Ishikawa (cell line): Measurements from ENCODE around the gene RRAS2.

Experiments
- CEBPB ChIP-seq: IDR thresholded peaks from 2 replicates; pipeline ENCODE4 v1.6.1; 2012
- CREB1 ChIP-seq: IDR thresholded peaks from 2 replicates; pipeline ENCODE4 v1.6.1; 2012; ENCODE audit warnings: low read depth
- EGR1 ChIP-seq: IDR thresholded peaks from 2 replicates; pipeline ENCODE4 v1.6.1; 2012
- EP300 ChIP-seq: IDR thresholded peaks from 2 replicates; pipeline ENCODE4 v1.6.1; 2012; ENCODE audit warnings: borderline replicate concordance
- FOXM1 ChIP-seq: IDR thresholded peaks from 2 replicates; pipeline ENCODE4 v1.6.1; 2012; ENCODE audit warnings: low read depth, borderline replicate concordance
- NFIC ChIP-seq: IDR thresholded peaks from 2 replicates; pipeline ENCODE4 v1.6.1; 2012
- RAD21 ChIP-seq: IDR thresholded peaks from 2 replicates; pipeline ENCODE4 v1.6.1; 2012; ENCODE audit warnings: low read depth
- TAF1 ChIP-seq: IDR thresholded peaks from 2 replicates; pipeline ENCODE4 v1.6.1; 2012; ENCODE audit warnings: low read depth, mild to moderate bottlenecking
- TCF12 ChIP-seq: IDR thresholded peaks from 2 replicates; pipeline ENCODE4 v1.6.1; 2012; ENCODE audit warnings: low read depth
- TEAD4 ChIP-seq: IDR thresholded peaks from 2 replicates; pipeline ENCODE4 v1.6.1; 2012
- YY1 ChIP-seq: IDR thresholded peaks from 2 replicates; pipeline ENCODE4 v1.6.1; 2012; ENCODE audit warnings: low read depth
- ZBTB7A ChIP-seq: IDR thresholded peaks from 2 replicates; pipeline ENCODE4 v1.6.1; 2012; ENCODE audit warnings: low read depth
- TF ChIP-seq, protein P1 (sequence below): IDR thresholded peaks from 2 replicates; pipeline ENCODE4 v1.6.1; 2012
- TF ChIP-seq, protein P2 (sequence below): IDR thresholded peaks from 2 replicates; pipeline ENCODE4 v1.6.1; 2012; ENCODE audit warnings: low read depth, mild to moderate bottlenecking
- TF ChIP-seq, protein P3 (sequence below): IDR thresholded peaks from 2 replicates; pipeline ENCODE4 v1.6.1; 2012

The RRAS2 gene

DNA sequence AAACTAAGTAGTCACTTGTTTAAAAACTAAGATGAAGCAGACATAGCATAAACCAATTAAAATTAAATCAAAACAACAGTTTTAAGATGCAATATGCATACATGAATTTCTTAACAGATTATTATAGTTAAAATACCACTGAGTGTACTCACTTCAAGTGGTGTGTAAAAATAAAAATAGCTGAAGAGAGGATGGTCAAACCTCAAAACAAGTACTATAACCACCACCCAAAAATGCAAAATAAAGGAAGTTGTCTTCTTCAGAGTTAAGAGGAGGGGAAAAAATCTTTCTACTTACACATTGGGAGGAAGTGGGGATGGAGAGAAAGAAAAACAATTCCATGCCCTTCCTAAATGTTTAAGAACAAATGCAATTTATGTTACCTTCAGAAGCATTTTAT is 31.9 kb downstream of the RRAS2 start:
- TF ChIP-seq TAF1 (no peak), CEBPB (no peak), YY1 (no peak), TEAD4 (no peak), EP300 (no peak), NFIC (no peak), FOXM1 (no peak), EGR1 (no peak), CREB1 (no peak), TCF12 (no peak), ZBTB7A (no peak), RAD21 (no peak)
- TF ChIP-seq, protein P1, sequence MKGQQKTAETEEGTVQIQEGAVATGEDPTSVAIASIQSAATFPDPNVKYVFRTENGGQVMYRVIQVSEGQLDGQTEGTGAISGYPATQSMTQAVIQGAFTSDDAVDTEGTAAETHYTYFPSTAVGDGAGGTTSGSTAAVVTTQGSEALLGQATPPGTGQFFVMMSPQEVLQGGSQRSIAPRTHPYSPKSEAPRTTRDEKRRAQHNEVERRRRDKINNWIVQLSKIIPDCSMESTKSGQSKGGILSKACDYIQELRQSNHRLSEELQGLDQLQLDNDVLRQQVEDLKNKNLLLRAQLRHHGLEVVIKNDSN = no peak
- TF ChIP-seq, protein P2, sequence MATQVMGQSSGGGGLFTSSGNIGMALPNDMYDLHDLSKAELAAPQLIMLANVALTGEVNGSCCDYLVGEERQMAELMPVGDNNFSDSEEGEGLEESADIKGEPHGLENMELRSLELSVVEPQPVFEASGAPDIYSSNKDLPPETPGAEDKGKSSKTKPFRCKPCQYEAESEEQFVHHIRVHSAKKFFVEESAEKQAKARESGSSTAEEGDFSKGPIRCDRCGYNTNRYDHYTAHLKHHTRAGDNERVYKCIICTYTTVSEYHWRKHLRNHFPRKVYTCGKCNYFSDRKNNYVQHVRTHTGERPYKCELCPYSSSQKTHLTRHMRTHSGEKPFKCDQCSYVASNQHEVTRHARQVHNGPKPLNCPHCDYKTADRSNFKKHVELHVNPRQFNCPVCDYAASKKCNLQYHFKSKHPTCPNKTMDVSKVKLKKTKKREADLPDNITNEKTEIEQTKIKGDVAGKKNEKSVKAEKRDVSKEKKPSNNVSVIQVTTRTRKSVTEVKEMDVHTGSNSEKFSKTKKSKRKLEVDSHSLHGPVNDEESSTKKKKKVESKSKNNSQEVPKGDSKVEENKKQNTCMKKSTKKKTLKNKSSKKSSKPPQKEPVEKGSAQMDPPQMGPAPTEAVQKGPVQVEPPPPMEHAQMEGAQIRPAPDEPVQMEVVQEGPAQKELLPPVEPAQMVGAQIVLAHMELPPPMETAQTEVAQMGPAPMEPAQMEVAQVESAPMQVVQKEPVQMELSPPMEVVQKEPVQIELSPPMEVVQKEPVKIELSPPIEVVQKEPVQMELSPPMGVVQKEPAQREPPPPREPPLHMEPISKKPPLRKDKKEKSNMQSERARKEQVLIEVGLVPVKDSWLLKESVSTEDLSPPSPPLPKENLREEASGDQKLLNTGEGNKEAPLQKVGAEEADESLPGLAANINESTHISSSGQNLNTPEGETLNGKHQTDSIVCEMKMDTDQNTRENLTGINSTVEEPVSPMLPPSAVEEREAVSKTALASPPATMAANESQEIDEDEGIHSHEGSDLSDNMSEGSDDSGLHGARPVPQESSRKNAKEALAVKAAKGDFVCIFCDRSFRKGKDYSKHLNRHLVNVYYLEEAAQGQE = no peak
- TF ChIP-seq, protein P3, sequence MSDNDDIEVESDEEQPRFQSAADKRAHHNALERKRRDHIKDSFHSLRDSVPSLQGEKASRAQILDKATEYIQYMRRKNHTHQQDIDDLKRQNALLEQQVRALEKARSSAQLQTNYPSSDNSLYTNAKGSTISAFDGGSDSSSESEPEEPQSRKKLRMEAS = no peak

DNA sequence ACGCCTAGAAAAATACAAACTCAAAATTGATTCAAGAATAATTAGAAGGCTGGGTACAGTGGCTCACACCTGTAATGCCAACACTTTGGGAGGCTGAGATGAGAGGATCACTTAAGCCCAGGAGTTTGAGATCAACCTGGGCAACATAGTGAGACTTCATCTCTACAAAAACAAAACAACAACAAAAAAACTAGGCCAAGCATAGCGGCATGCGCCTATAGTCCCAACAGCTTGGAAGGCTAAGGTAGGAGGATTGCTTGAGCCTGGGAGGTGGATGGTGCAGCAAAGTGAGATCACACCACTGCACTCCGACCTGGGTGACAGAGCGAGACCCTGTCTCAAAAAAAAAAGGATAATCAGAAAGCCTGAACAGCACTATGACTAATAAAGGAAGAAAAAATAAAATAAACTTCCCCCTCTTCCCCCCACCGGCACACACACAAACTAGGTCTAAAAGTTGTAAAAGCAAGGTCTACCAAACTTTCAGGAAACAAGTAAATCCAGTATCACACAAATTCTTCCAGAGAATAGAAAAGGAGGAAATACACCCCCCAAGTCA is 35.8 kb downstream of the RRAS2 start:
- TF ChIP-seq TEAD4 = no peak
- no peak for TF ChIP-seq YY1
- no peak for TF ChIP-seq CEBPB
- no peak for TF ChIP-seq NFIC
- TF ChIP-seq FOXM1 = no peak
- TF ChIP-seq, protein P3 = no peak
- TF ChIP-seq EGR1 = no peak
- TF ChIP-seq TAF1 = no peak

DNA sequence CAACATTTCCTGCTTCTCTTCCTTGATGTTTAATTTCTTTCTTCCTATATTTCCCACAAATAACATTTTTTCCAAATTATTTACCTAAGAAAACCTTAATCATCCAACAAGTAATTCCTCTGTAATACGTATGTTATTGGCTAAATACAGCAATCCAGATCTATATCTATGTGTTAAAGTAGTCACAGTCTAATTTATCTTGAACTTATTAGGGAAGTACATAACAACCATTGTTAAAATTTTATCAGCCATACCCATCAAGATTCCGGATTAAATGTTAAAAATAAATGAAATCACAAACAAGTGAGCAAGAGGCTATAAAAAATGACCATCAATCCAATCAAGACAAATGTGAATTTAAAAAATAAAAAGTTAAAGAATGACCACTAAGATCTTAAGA is 36.5 kb downstream of the RRAS2 start:
- TF ChIP-seq TCF12 (no peak), CREB1 (no peak), CEBPB (no peak), RAD21 (no peak), EP300 (no peak), YY1 (no peak), ZBTB7A (no peak), FOXM1 (no peak), TAF1 (no peak), EGR1 (no peak)
- TF ChIP-seq, protein P1 = no peak
- TF ChIP-seq, protein P3 = no peak

DNA sequence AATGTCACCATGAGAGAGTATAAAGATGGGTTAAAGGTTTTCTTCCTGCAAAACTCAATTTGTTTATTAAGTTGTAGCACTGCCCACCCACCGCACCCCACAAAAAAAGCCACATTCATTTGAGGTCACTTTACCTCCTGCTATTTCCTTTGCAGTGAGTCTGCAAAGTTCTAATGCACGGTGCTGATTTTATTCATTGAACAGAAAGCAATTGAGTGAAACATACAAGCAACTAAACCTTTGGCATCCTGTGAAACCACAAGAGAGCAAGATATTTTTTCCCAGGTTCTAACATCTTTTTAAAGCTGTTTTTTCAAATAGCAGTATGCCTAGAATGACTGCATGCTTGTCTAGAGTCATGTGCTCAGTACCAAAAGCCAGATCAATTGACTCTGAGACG is 39.0 kb downstream of the RRAS2 start:
- TF ChIP-seq CEBPB (no peak), FOXM1 (no peak), TAF1 (no peak), ZBTB7A (no peak), RAD21 (no peak), CREB1 (no peak), TEAD4 (no peak), NFIC (no peak), YY1 (no peak), EP300 (no peak), TCF12 (no peak), EGR1 (no peak)
- TF ChIP-seq, protein P3 = no peak
- TF ChIP-seq, protein P2 = no peak
- TF ChIP-seq, protein P1 = no peak

DNA sequence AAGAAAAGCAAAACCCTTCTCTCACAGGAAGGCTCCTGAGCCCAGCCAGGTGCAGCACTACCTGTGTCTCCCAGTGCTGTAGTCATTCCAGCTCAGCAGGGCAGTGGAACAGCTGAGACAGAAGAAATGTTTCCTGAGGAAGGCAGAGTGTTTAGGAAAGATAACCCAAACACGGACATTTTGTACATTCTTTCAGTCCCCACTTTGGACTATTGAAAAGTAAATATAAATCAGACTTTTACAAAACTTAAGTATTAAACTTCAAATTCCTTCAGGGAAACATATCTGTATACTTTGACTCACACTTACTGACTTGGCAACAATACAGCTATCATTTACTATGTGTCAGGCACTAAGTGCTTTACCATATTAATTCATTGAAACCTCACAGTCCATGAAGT is 40.4 kb downstream of the RRAS2 start:
- TF ChIP-seq YY1 (no peak), EGR1 (no peak), TEAD4 (no peak), TCF12 (no peak), ZBTB7A (no peak), NFIC (no peak; the same call in 1 of the 2 replicates), EP300 (no peak), CEBPB (no peak)
- TF ChIP-seq, protein P1 = no peak
- TF ChIP-seq, protein P2 = no peak
- TF ChIP-seq, protein P3 = no peak
